Activated CD8-positive, alpha-beta memory T cell treated with anti-CD3 and anti-CD28 coated beads, Interleukin-2, amount 50 U/mL, for 4 hours (primary cell): ENCODE data around the gene CDSN.

Experiments used
- DNase-seq: peaks from one replicate; pipeline ENCODE4 v3.0.0-alpha.2; 2020

Gene CDSN

DNA sequence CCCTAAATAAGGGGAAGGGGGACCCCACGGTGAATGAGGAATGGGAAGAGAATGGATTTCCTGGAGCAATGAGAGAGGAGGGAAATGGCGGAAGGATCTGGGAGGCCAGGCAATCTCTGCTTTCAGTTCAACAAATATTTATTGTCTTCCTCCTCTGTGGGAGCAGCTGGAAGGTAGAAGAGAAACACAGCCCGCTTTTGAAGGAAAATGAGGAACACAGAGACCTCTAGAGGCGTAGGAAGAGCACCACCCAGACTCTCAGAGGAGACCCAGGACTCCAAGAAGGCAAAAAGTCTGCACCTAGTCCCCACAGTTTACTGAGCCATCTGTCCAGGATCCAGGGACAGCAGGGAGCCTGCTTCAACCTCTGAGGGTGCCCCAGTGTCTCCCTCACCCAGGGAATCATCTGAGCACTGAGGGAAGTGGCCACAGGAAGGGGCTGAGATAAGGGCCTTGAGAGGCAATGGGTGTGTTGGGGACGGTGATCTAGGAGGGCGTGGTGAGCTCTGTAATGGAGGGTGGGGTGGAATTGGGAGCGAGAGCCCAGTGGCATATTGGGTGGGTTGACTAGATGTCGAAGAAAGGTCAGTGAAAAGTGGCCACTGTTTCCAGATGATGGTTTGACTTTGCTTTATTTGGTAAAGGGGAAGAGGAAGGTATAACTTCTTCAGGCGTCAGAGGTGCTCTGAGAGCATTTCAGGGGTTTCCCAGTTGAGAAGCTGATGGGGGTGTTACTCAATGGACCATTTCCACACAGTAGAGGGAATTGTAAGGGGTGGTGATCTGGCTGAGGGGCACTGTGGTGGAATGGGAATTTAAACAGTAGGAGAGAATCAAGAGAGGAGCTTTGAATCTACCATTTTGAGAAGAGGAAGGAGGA, 5.0 kb downstream of the CDSN start:
- no peak for DNase-seq

GRCh38 chr6:31114541-31114878, 5.7 kb downstream of the CDSN start, which contains the start of gene PSORS1C1:
Gene PSORS1C1 (plus strand): TSS chr6:31114800. CDS start chr6:31129633, 14,833 bp downstream.
- no peak for DNase-seq

GRCh38 chr6:31113861-31114540, 6.2 kb downstream of the CDSN start:
- no peak for DNase-seq

DNA sequence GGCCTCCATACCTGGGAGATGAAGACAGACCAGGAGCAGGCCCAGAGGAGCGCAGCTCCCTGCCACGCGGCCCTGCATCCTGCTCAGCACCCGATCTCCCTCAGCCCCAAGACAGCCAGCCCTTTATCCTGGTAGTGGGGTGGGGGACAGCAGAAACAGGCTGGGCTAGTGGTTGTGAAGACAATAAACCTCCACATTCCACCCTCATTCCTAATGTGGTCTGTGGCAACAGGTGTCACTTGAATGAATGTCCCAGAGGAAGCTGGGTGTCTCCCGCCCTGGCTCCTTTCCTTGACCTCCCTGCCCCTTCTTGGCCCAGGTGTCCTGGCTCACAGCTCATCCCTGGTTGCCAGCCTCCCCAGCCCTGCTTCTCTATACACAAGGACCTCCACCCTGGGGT, 7.8 kb downstream of the CDSN start, which contains the start of gene C6orf15:
Gene C6orf15 (minus strand): TSS at position 98 of the 400 bp plus-strand sequence. CDS start 20 bp downstream, at position 78.
- no peak for DNase-seq

- DNase-seq, result no peak
These were observed 8.5 kb downstream of the CDSN start for GRCh38 chr6:31111712-31112111.

DNA sequence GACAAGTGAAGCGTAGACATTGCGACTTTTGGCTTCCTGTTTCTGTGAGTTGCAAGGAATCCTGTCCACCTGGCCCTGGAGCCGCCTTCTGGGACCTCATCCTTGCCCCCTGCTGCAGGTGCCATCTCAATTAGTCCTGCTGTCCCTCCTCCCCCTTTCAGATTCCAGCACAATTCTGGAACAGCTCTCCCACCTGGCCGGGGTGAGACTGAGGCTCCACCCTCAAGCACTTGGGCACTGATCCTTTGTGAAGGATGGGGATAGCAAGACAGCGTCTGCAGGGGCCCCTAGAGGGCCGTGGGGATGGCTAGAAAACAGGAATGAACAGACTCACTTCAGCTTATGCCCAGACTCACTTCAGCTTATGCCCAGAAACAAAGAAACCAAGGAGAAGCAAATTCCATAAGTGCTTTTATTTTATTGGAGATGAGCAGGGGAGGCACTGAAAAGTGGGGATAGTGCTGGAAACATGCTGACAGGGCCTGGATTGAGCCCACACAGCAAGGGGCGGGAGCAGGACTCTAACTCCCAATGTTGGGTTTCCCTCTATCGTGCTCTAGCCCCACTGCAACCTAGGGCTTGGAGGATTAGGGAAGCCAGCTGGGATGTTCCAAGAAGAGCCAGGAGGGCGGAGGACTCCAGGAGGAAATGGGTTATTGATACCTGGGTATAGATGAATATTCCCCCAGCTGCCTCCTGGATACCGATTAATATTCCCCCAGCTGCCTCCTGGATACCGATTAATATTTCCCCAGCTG, 9.2 kb downstream of the CDSN start:
- no peak for DNase-seq

GRCh38 chr6:31107052-31107451, 13.2 kb downstream of the CDSN start:
- no peak for DNase-seq

DNA sequence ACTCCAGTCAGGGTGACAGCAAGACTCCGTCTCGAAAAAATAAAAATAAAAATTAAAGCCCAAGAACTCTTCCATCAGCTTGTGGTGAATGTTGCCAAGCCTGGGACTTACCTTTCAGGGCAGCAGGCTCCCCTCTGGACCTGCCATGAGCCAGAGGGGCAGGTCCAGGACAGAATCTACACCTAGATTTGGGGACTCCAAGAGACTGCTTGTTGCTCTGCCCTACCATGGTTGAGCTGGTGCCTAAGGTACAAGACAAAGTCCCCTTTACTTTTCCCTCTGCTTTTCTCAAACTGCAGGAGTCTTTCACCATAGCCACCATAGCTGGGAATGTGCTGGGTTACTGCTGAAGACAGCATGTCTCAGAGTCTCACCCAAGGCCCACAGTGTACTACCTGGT, 17.1 kb downstream of the CDSN start:
- no peak for DNase-seq

GRCh38 chr6:31098449-31098938, 21.8 kb downstream of the CDSN start:
- no peak for DNase-seq

- no peak for DNase-seq
These were observed 23.6 kb downstream of the CDSN start for GRCh38 chr6:31096656-31097055.

GRCh38 chr6:31096215-31096614, 24.0 kb downstream of the CDSN start:
- no peak for DNase-seq

DNA sequence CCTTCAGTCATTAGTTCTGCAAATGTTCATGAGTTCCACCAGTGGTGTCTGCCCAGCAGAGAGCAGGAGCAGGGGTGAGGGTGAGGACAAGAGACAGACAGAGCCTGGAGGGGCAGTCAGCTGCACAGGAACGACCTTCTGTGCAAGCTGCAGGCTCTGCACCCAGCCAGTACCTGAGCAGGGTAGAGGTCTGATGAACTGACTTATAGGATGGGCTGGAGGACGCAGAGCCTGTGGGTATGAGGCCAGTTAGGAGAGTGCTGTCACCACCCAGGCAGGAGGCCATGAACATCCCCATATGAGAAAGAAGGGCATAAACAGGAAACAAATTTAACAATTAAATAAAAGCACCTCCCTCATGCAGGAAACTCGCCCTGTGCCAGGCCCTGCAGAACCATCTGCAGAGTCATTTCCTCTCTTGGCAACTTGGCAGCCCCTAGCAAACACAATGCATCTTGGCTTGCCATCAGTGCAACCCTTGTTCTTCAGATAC, 25.8 kb downstream of the CDSN start:
- peak; percentile 23 for DNase-seq

GRCh38 chr6:31092769-31093505, 27.3 kb downstream of the CDSN start:
- no peak for DNase-seq

DNA sequence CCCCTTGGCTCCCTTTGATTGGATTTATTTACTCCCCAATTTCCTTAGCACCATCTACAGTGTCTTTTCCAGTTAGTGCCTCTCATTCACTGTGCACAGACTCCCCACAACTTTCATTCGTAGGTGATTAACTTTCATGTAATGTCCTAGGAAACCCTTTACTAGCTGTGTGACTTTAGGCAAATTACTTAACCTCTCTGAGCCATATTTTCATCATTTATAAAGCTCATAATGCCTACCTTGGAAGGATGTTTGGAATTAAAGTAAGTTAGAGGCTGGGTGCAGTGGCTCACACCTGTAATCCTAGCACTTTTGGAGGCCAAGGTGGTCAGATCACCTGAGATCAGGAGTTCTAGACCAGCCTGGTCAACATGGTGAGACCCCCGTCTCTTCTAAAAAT, 28.0 kb downstream of the CDSN start:
- DNase-seq, result no peak

GRCh38 chr6:31091680-31092079, 28.6 kb downstream of the CDSN start:
- DNase-seq, result no peak

- no peak for DNase-seq
These were observed 29.3 kb downstream of the CDSN start for GRCh38 chr6:31090973-31091364.

DNA sequence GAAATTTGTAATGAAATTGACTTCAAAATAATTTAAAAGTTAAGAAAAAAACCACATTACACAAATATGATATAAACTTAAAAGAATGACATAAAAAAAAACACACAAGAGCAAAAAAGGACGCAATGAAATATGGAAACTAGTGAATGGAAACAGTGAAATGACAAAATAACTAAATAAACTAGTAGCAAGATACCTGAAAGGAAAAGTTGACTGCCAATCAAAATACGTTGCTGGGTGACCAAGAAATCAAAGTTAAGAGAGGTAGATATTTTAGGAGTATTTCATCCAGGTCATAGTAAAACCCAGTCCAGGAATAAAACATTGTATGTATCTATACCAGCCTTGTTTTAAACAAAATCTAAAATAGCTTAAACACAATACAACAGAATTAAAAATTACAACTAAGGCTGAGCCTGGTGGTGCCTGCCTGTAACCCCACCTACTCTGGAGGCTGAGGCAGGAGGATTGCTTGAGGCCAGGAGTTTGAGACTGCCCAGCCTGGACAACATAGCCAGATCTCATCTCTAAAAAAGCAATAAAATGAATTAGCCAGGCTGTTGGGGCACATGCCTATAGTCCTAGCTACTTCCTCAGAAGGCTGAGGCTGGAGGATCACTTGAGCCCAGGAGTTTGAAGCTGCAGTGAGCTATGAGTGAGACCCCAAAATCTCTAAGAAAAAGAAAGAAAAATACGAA, 29.8 kb downstream of the CDSN start:
- no peak for DNase-seq

DNA sequence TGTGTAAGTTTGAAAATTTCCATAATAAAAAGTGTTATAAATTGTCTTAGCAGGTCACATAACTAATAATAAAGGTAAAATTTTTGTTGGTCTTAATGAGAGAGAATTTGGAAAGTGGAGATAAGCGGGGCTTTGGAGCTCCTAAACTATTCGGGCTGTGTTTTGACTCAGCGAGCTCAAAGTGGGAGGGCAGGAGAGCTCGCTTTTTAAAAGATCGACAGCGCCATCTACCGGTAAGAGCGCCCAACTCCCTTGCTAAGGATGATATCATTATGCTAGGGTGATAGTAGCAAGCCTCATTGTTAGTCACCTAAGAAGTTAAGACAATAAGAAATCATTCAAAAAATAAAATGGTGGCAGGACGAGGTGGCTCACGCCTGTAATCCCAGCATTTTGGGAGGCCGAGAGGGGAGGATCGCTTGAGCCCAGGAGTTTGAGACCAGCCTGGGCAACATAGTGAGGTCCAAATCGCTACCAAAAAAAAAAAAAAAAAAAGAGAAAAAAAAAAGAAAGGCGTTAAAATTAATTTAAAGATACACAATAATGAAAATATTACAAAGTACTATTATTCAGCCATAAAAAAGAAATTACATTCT, 32.7 kb downstream of the CDSN start:
- peak; percentile 89 for DNase-seq

DNA sequence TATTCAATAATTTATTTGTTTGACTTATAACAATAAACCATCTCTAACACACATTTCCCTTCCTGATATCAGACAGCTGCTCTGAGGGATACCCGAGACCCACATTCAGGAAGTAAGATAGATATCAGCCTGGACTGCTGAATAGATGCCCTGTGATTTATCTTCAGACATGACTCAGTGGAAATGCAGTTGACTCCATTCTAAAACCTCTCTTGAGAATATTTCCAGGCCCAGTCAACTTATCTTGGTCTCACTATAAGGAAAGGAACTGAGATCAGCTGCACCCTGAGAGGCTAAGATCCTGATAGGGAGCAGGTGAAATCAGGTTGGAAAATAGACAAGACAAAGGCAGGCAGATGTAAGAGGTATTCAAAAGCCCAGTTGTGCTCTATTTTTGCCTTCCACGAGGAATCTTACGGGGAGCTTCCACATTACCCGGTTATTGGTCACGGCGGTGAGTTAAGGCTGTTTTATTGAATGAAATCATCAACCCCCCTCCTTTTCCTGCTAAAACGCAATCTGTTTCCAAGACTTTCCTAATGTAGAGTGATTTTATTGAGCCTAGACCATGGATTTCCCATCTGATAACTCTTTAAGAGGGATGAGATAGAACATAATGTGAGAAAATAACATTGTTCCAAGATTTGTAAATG, 33.3 kb downstream of the CDSN start:
- DNase-seq, result no peak

DNA sequence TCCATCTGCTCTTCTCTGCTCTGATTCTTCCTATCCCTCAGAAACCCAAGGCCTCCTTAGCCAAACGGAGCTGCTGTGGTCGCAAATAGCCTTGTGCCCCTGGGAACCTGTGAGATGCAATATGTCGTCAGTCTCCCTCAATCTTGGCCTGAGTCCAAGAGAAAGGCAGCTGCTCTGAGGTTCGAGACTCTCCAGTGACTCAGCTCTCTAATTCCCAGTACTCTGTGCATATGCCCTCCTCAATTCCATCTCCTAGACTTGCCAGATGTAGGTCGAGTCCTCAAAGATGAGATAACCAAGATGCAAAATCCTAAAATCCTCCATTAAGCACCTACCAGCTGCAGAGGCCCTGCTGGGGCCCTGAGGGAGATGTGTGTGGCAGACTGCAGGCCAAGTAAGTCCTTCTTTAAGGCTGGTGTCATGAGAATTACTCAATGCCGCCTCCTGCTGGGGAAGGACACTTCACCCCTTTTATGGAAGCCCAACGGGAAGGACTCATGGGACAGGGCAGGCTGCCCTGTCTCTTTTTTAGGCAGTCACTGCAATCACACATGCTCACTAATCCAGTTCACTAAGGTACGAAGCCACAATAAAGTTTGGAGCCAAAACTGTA, 36.4 kb downstream of the CDSN start:
- DNase-seq, result peak; percentile 23
